DND-41 (cell line): ENCODE data around the gene NCAPH2.
A peak's percentile ranks its signal among the peaks of the same experiment; 100 is the strongest.

ENCODE experiments used
- ATAC-seq: fragments of 200-7000 bp; cut with Tn5 transposase; 3 replicates; pipeline ENCODE4 v1.9.1; 2021; ENCODE audit warnings: low read depth; ENCODE audit not compliant: insufficient read depth
- DNase-seq: peaks from one replicate; pipeline ENCODE4 v3.0.0-alpha.2; 2020
- H2AFZ ChIP-seq: 2 replicates; pipeline ENCODE4 v1.6.0; 2012; ENCODE audit warnings: low read depth, low read length
- H3K27ac ChIP-seq: 2 replicates; pipeline ENCODE4 v1.5.1; 2012; ENCODE audit warnings: low read length, inconsistent platforms
- H3K27me3 ChIP-seq: fragments of 200-600 bp; sonication (generic); 2 replicates; pipeline ENCODE4 v1.6.0; 2012; ENCODE audit warnings: low read length, mild to moderate bottlenecking, inconsistent platforms; ENCODE audit not compliant: insufficient read depth, poor library complexity
- H3K36me3 ChIP-seq: 2 replicates; pipeline ENCODE4 v1.5.1; 2012; ENCODE audit warnings: low read length, inconsistent platforms; ENCODE audit not compliant: insufficient read depth
- H3K4me1 ChIP-seq: 2 replicates; pipeline ENCODE4 v1.5.1; 2012; ENCODE audit warnings: mild to moderate bottlenecking, low read length; ENCODE audit not compliant: insufficient read depth
- H3K4me2 ChIP-seq: 2 replicates; pipeline ENCODE4 v1.6.0; 2012; ENCODE audit warnings: mild to moderate bottlenecking, moderate library complexity, low read length, inconsistent platforms; ENCODE audit not compliant: insufficient read depth
- H3K4me3 ChIP-seq, 2 experiments: fragments of 200-600 bp in 1 of 2; shearing (Covaris generic) in 1 of 2; 2 replicates each; pipeline ENCODE4 v1.5.1; 2012 to 2016; ENCODE audit warnings: inconsistent platforms in 2 of 2, low read length in 2 of 2, mild to moderate bottlenecking in 2 of 2, low read depth in 1 of 2, moderate library complexity in 1 of 2
- H3K79me2 ChIP-seq: 2 replicates; pipeline ENCODE4 v1.6.0; 2012; ENCODE audit warnings: low read length, inconsistent platforms; ENCODE audit not compliant: insufficient read depth
- H3K9ac ChIP-seq: 2 replicates; pipeline ENCODE4 v1.6.0; 2012; ENCODE audit warnings: low read depth, mild to moderate bottlenecking, inconsistent platforms, low read length, moderate library complexity
- H3K9me3 ChIP-seq: 2 replicates; pipeline ENCODE4 v1.5.1; 2012; ENCODE audit warnings: low read length, moderate library complexity, mild to moderate bottlenecking, inconsistent platforms; ENCODE audit not compliant: insufficient read depth, severe bottlenecking
- H4K20me1 ChIP-seq: 2 replicates; pipeline ENCODE4 v1.6.0; 2012; ENCODE audit warnings: low read length; ENCODE audit not compliant: insufficient read depth
- CTCF ChIP-seq: IDR thresholded peaks from 2 replicates; pipeline ENCODE4 v1.5.1; 2012; ENCODE audit warnings: borderline replicate concordance, low read length, moderate library complexity, mild to moderate bottlenecking; ENCODE audit not compliant: poor library complexity, severe bottlenecking; ENCODE audit errors: extremely low read depth
- EZH2 ChIP-seq: IDR thresholded peaks from 3 replicates; pipeline ENCODE4 v1.6.1; 2012; ENCODE audit warnings: borderline replicate concordance, low read depth, mild to moderate bottlenecking, moderate library complexity, low read length, inconsistent platforms; ENCODE audit not compliant: severe bottlenecking

Gene NCAPH2

GRCh38 chr22:50525104-50525857, 17.3 kb downstream of the NCAPH2 start, which contains the start of gene SCO2:
Gene SCO2, minus strand, starts transcription at chr22:50525598. Its CDS starts 1,187 bp downstream, at chr22:50524411.
- Histone ChIP-seq H3K4me2 (peak within 1 kb of the TSS; percentile 98), H3K27me3 (no peaks in the 10 kb centered on the region), H3K4me3 (peak within 1 kb of the TSS; percentile 80 to 89), H3K9me3 (no peaks in the 10 kb centered on the region), H3K36me3 (peaks cover 40% of the 10 kb centered on the region), H2AFZ (peak within 1 kb of the TSS; percentile 92), H4K20me1 (peaks cover 33% of the 10 kb centered on the region), H3K27ac (peak within 1 kb of the TSS; percentile 92), H3K79me2 (peaks cover 52% of the 10 kb centered on the region), H3K4me1 (peaks cover 40% of the 10 kb centered on the region), H3K9ac (peak within 1 kb of the TSS; percentile 74)
- ATAC-seq (peak; percentile 73), DNase-seq (peak; percentile 98)
- peak; percentile 70 for TF ChIP-seq CTCF
- no peak for TF ChIP-seq EZH2

GRCh38 chr22:50525858-50526107, 17.8 kb downstream of the NCAPH2 start:
- Histone ChIP-seq H3K4me1 (peaks cover 40% of the 10 kb centered on the region), H3K27me3 (no peaks in the 10 kb centered on the region), H3K4me2 (peak overlapping the region; percentile 98), H3K4me3 (peak overlapping the region; percentile 80 to 89; a peak in 3 of 4 replicates), H3K27ac (peak overlapping the region; percentile 92), H2AFZ (peak overlapping the region; percentile 92), H3K79me2 (peaks cover 50% of the 10 kb centered on the region), H4K20me1 (peaks cover 34% of the 10 kb centered on the region), H3K9me3 (no peaks in the 10 kb centered on the region), H3K9ac (peak overlapping the region; percentile 74), H3K36me3 (peaks cover 38% of the 10 kb centered on the region)
- ATAC-seq (no peak), DNase-seq (no peak)
- TF ChIP-seq EZH2 (no peak), CTCF (no peak)

GRCh38 chr22:50526108-50526833, 18.2 kb downstream of the NCAPH2 start:
- Histone ChIP-seq H3K9me3 (no peaks in the 10 kb centered on the region), H3K27ac (peak overlapping the region; percentile 92), H4K20me1 (peaks cover 34% of the 10 kb centered on the region), H3K4me2 (peak overlapping the region; percentile 98), H3K4me3 (peak overlapping the region; percentile 80 to 89), H2AFZ (peak overlapping the region; percentile 92), H3K79me2 (peaks cover 46% of the 10 kb centered on the region), H3K9ac (peak overlapping the region; percentile 74), H3K4me1 (peaks cover 40% of the 10 kb centered on the region), H3K27me3 (no peaks in the 10 kb centered on the region), H3K36me3 (peaks cover 33% of the 10 kb centered on the region)
- TF ChIP-seq CTCF: peak; percentile 74
- TF ChIP-seq EZH2: no peak
- DNase-seq (peak; percentile 92), ATAC-seq (peak; percentile 71)
